Peyer's patch (tissue), 4 donors: Measurements from ENCODE around the gene SSUH2.

Experiments used
- CTCF ChIP-seq, 6 experiments: fragments of 450-650 bp in 4 of 6; fragments of 200-600 bp in 2 of 6; sonication (generic) in 1 of 6; IDR thresholded peaks; one replicate each; pipeline ENCODE4 v1.5.1; 2017 to 2019; ENCODE audit warnings: antibody characterized with exemption in 6 of 6, mild to moderate bottlenecking in 3 of 6, moderate library complexity in 1 of 6
- POLR2A ChIP-seq, 2 donors: fragments of 450-650 bp; IDR thresholded peaks; one replicate each; pipeline ENCODE4 v1.5.1; 2017; ENCODE audit warnings: antibody characterized with exemption in 2 of 2, mild to moderate bottlenecking in 2 of 2, moderate library complexity in 2 of 2

GRCh38 chr3:8595695-8596115 lies 48.9 kb downstream of the SSUH2 start:
- TF ChIP-seq CTCF (IDR thresholded peaks at IDR 0.05): no peak
- no peak for TF ChIP-seq POLR2A (IDR thresholded peaks at IDR 0.05)
